GM13977 (cell line): ENCODE data around the gene ACSL4.
"Not testable (repeated sequence)": the region's sequence is repeated elsewhere in the genome, so short reads cannot be mapped to it uniquely, and the experiment has no call there.

Experiments
- DNase-seq: peaks from one replicate; pipeline ENCODE4 v3.0.0; 2012; ENCODE audit warnings: low spot score
- in situ Hi-C: fragments of 300-500 bp; cut with MboI; formaldehyde crosslinking; loops from one replicate; pipeline ENCODE4 v1.12.0; 2022; ENCODE audit warnings: low sequenced_read_pairs, low pct_unique_long_range_greater_than_20kb, mixed read lengths, inconsistent platforms; ENCODE audit not compliant: unreplicated experiment
- TF ChIP-seq, protein P1 (sequence below): IDR thresholded peaks from 2 replicates; pipeline ENCODE4 v1.5.1; 2012; ENCODE audit warnings: mild to moderate bottlenecking, control low read depth; ENCODE audit not compliant: insufficient read depth; ENCODE audit errors: extremely low read depth, missing control alignments

The ACSL4 gene

DNA sequence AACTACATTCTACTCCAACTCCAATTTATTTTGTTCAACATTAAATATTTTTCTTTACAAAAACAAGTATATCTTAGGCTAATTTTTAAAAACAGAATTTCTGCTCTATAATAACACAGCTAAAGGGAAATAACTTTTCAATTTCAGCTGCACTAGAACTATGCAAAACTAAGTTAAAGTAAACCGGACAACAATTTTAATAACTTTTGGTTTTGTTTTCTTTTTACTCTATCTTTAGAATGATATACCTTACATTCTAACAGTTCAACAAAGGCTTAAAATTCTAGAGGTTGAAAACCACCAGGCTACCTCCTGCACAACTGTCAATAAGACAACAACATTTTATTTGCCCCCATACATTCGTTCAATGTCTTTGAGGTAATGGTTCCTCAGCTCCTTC lies 89.4 kb downstream of the ACSL4 start:
- DNase-seq = no peak
- TF ChIP-seq, protein P1, sequence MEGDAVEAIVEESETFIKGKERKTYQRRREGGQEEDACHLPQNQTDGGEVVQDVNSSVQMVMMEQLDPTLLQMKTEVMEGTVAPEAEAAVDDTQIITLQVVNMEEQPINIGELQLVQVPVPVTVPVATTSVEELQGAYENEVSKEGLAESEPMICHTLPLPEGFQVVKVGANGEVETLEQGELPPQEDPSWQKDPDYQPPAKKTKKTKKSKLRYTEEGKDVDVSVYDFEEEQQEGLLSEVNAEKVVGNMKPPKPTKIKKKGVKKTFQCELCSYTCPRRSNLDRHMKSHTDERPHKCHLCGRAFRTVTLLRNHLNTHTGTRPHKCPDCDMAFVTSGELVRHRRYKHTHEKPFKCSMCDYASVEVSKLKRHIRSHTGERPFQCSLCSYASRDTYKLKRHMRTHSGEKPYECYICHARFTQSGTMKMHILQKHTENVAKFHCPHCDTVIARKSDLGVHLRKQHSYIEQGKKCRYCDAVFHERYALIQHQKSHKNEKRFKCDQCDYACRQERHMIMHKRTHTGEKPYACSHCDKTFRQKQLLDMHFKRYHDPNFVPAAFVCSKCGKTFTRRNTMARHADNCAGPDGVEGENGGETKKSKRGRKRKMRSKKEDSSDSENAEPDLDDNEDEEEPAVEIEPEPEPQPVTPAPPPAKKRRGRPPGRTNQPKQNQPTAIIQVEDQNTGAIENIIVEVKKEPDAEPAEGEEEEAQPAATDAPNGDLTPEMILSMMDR = no peak
- in situ Hi-C loops = no loop called here

DNA sequence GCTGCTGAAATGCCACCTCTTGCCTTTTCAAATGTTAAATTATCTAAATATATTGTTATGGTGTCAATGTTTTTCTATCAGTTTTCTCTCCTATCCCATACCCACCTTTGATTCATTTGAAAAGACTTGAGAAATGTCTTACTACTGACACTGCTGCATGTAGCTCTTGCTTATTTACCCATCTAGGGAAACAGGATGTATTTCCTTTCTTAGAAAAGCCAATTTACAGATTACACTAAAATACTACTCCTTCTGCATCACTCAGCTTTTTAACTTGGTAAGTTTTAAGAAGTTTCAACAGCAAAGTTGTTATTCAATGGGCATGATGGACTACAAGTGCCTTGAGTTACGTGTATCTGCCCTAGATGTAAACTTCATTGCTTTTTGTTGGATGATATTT lies 94.9 kb downstream of the ACSL4 start:
- in situ Hi-C loops = loop anchor here (10.0 kb wide), 1 partner anchor 153 kb away; the partner anchor contains the start of gene GUCY2F
- TF ChIP-seq, protein P1 = no peak
- DNase-seq = no peak

DNA sequence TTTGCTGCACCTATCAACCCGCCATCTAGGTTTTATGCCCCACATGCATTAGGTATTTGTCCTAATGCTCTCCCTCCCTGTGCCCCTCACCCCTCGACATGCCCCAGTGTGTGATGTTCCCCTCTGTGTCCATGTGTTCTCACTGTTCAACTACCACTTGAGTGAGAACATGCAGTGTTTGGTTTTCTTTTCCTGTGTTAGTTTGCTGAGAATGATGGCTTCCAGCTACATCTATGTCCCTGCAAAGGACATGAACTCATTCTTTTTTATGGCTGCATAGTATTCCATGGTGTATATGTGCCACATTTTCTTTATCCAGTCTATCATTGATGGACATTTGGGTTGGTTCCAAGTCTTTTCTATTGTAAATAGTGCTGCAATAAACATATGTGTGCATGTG lies 95.6 kb downstream of the ACSL4 start:
- not testable (repeated sequence) for DNase-seq

DNA sequence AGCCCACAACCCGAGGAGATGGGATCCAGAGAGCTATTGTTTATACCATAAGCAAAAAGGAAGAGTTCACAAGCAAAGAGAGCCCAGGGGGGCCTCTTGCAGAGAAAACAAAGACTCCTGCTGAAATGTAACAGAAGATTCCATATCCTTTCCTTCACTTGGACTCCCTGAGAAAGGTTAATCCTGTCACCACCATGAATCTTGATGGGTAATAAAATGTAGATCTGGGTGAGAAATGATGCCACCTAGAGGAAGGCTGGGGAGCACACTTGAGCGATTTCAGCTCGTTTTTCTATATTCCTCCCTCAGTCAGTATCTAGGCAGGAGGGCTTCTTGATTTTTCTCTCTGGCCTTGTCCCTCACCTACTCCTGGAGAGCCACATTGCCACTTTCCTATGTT lies 97.9 kb downstream of the ACSL4 start:
- DNase-seq = peak; percentile 31
- TF ChIP-seq, protein P1 = peak; percentile 50
- in situ Hi-C loops = loop anchor here (10.0 kb wide), 1 partner anchor 150 kb away; the partner anchor contains the start of gene GUCY2F

More for the DNA sequence above, 95.6 kb downstream of the ACSL4 start:
- in situ Hi-C loops = loop anchor here (10.0 kb wide), 1 partner anchor 153 kb away; the partner anchor contains the start of gene GUCY2F

DNA sequence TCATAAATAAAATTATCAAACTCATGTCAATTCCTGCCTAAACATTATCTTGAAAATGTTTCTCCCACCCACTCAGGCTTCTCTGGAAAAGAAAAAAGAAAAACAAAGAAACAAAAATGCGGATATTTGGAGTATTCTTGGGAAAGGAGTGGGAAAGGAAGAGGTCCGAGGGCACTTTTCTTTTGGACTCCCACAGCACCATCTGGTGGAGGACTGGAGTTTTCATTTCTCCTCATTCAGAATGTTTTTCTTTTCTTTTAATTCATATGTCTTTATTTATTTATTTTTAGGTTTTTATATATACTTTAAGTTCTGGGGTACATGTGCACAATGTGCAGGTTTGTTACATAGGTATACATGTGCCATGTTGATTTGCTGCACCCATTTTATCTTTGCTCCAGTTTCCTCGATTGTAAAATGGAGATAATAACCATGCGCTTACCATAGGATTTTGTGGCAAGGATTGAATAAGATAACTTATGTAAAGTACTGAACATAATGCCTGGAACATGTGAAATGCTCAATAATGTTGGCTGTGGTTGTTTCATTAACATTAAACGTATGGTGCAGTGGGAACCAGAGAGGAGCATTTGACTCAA lies 100.1 kb downstream of the ACSL4 start:
- TF ChIP-seq, protein P1 = peak; percentile 37
- no peak for DNase-seq
- in situ Hi-C loops = loop anchor here (10.0 kb wide), 1 partner anchor 148 kb away; the partner anchor contains the start of gene GUCY2F

DNA sequence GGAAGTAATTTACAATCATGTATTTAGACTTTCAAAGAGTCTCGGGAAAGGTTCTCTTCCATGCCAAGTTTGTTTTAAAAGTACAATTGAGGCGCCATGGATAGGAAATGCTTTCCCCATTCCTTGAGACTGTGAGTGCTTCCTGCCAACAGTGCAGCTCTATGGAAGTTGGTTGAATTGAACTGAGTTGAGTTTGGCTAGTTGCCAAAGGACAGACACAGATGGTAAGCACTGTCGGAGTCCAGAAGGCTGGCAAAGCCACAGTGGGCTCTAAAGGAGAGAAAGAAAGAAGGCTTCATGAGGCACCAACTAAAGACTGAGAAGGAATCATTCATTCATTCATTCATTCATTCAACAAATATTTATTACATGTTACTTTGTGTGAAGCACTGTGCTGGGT lies 103.7 kb downstream of the ACSL4 start:
- in situ Hi-C loops = no loop called here
- no peak for DNase-seq

DNA sequence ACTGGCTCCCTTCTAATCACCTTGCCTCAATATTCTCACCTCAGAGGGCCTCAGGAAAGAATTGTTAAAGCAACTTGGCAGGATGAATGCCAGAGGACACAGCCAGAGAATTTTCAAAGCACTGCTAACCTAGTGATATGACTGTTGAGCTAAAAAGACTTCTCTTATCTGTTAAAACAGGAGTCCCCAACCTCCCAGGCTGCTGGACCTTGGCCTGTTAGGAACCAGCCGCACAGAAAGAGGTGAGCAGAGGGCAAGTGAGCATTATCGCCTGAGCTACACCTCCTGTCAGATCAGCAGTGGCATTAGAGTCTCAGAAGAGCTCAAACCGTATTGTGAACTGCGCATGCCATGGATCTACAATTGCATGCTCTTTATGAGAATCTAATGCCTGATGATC lies 106.4 kb downstream of the ACSL4 start:
- in situ Hi-C loops = no loop called here
- TF ChIP-seq, protein P1 = no peak
- no peak for DNase-seq

More for the DNA sequence above, 103.7 kb downstream of the ACSL4 start:
- TF ChIP-seq, protein P1 = no peak
